ENCODE measurements around the gene COX6A2. TPM values are rescaled to one million over a fixed set of nuclear protein-coding genes. Genes with fewer than 3 reads are reported as not detected.

The COX6A2 gene
- total RNA-seq, 1 experiment from 2014 or later = not detected

GRCh38 chr16:31474173-31474714 is 46.1 kb upstream of the COX6A2 start:
- H3K36me3 ChIP-seq (ENCODE audit: control insufficient read depth, insufficient read depth, low read length) = peaks cover 3% of the 10 kb centered on the region; the same call in 1 of the 2 replicates
- ChIA-PET POLR2A (no interaction called here), CTCF (no interaction called here)
- no peaks in the 10 kb centered on the region for H3K27me3 ChIP-seq (ENCODE audit: control insufficient read depth, insufficient read depth, low read length)
- in situ Hi-C loops (cut with HindIII; ENCODE audit: low pct_unique_long_range_greater_than_20kb, low sequenced_read_pairs) = no loop called here
- peaks cover 8% of the 10 kb centered on the region; the same call in 1 of the 2 replicates for H3K4me1 ChIP-seq (ENCODE audit: control insufficient read depth, insufficient read depth, low read length)
- BruUV-seq (replicated peaks) = no TSS peak
- TF ChIP-seq CTCF (IDR thresholded peaks at IDR 0.05) (no peak), SIN3A (IDR thresholded peaks at IDR 0.05; ENCODE audit: borderline replicate concordance, insufficient read depth, low read depth, low read length) (no peak), POLR2AphosphoS5 (IDR thresholded peaks at IDR 0.05; ENCODE audit: low read depth, low read length) (no peak), REST (IDR thresholded peaks at IDR 0.05; ENCODE audit: insufficient read depth in 1 of 2, low read depth in 2 of 2, low read length in 1 of 2) (no peak), TCF7L2 (IDR thresholded peaks at IDR 0.05; ENCODE audit: low read depth, low read length) (no peak)
- intact Hi-C loops (cut with micrococcal nuclease; ENCODE audit: unreplicated experiment) = loop anchor here (5.0 kb wide), 1 partner anchor 223 kb away; no protein-coding TSS in a partner anchor
- no peak overlapping the region for H3K27ac ChIP-seq (ENCODE audit: low read length)
- H3K9me3 ChIP-seq (ENCODE audit: control insufficient read depth, insufficient read depth, low read depth, low read length) = no peaks in the 10 kb centered on the region
- no peak for ATAC-seq
- H3K4me3 ChIP-seq (ENCODE audit: low read depth in 2 of 2, low read length in 2 of 2) = no peak overlapping the region
- DNase-seq (ENCODE audit: low read depth, low spot score) = no peak

- H3K36me3 ChIP-seq (ENCODE audit: control insufficient read depth, insufficient read depth, low read length) = peaks cover 3% of the 10 kb centered on the region; the same call in 1 of the 2 replicates
- DNase-seq (ENCODE audit: low read depth, low spot score) = no peak
- no peaks in the 10 kb centered on the region for H3K9me3 ChIP-seq (ENCODE audit: control insufficient read depth, insufficient read depth, low read depth, low read length)
- intact Hi-C loops (cut with micrococcal nuclease; ENCODE audit: unreplicated experiment) (loop anchor here (5.0 kb wide), 1 partner anchor 224 kb away; no protein-coding TSS in a partner anchor), in situ Hi-C loops (cut with HindIII; ENCODE audit: low pct_unique_long_range_greater_than_20kb, low sequenced_read_pairs) (no loop called here)
- no TSS peak for BruUV-seq (replicated peaks)
- H3K27me3 ChIP-seq (ENCODE audit: control insufficient read depth, insufficient read depth, low read length) = no peaks in the 10 kb centered on the region
- POLR2A ChIA-PET = no interaction called here
- peaks cover 8% of the 10 kb centered on the region; the same call in 1 of the 2 replicates for H3K4me1 ChIP-seq (ENCODE audit: control insufficient read depth, insufficient read depth, low read length)
- H3K4me3 ChIP-seq (ENCODE audit: low read depth in 2 of 2, low read length in 2 of 2) = no peak overlapping the region; a peak in 1 of 4 replicates
- CTCF ChIA-PET = interaction anchor here (0.6 kb wide), 1 partner anchor 114 kb away, joined by 3 read pairs; no protein-coding TSS in a partner anchor
- ATAC-seq = no peak
- H3K27ac ChIP-seq (ENCODE audit: low read length) = no peak overlapping the region
- TF ChIP-seq POLR2AphosphoS5 (IDR thresholded peaks at IDR 0.05; ENCODE audit: low read depth, low read length) (no peak), REST (IDR thresholded peaks at IDR 0.05; ENCODE audit: insufficient read depth in 1 of 2, low read depth in 2 of 2, low read length in 1 of 2) (no peak), TCF7L2 (IDR thresholded peaks at IDR 0.05; ENCODE audit: low read depth, low read length) (no peak), CTCF (IDR thresholded peaks at IDR 0.05) (no peak), SIN3A (IDR thresholded peaks at IDR 0.05; ENCODE audit: borderline replicate concordance, insufficient read depth, low read depth, low read length) (no peak)
Observed at GRCh38 chr16:31473264-31473984, 45.3 kb upstream of the COX6A2 start.
